Ishikawa (cell line): ENCODE results near the gene RNF157.

ENCODE experiments used
- CEBPB ChIP-seq: IDR thresholded peaks from 2 replicates; pipeline ENCODE4 v1.6.1; 2012
- CREB1 ChIP-seq: IDR thresholded peaks from 2 replicates; pipeline ENCODE4 v1.6.1; 2012; ENCODE audit warnings: low read depth
- EGR1 ChIP-seq: IDR thresholded peaks from 2 replicates; pipeline ENCODE4 v1.6.1; 2012
- EP300 ChIP-seq: IDR thresholded peaks from 2 replicates; pipeline ENCODE4 v1.6.1; 2012; ENCODE audit warnings: borderline replicate concordance
- FOXM1 ChIP-seq: IDR thresholded peaks from 2 replicates; pipeline ENCODE4 v1.6.1; 2012; ENCODE audit warnings: low read depth, borderline replicate concordance
- NFIC ChIP-seq: IDR thresholded peaks from 2 replicates; pipeline ENCODE4 v1.6.1; 2012
- RAD21 ChIP-seq: IDR thresholded peaks from 2 replicates; pipeline ENCODE4 v1.6.1; 2012; ENCODE audit warnings: low read depth
- TAF1 ChIP-seq: IDR thresholded peaks from 2 replicates; pipeline ENCODE4 v1.6.1; 2012; ENCODE audit warnings: low read depth, mild to moderate bottlenecking
- TCF12 ChIP-seq: IDR thresholded peaks from 2 replicates; pipeline ENCODE4 v1.6.1; 2012; ENCODE audit warnings: low read depth
- TEAD4 ChIP-seq: IDR thresholded peaks from 2 replicates; pipeline ENCODE4 v1.6.1; 2012
- YY1 ChIP-seq: IDR thresholded peaks from 2 replicates; pipeline ENCODE4 v1.6.1; 2012; ENCODE audit warnings: low read depth
- ZBTB7A ChIP-seq: IDR thresholded peaks from 2 replicates; pipeline ENCODE4 v1.6.1; 2012; ENCODE audit warnings: low read depth
- TF ChIP-seq, protein P1 (sequence below): IDR thresholded peaks from 2 replicates; pipeline ENCODE4 v1.6.1; 2012
- TF ChIP-seq, protein P2 (sequence below): IDR thresholded peaks from 2 replicates; pipeline ENCODE4 v1.6.1; 2012
- TF ChIP-seq, protein P3 (sequence below): IDR thresholded peaks from 2 replicates; pipeline ENCODE4 v1.6.1; 2012; ENCODE audit warnings: low read depth, mild to moderate bottlenecking

RNF157 gene

DNA sequence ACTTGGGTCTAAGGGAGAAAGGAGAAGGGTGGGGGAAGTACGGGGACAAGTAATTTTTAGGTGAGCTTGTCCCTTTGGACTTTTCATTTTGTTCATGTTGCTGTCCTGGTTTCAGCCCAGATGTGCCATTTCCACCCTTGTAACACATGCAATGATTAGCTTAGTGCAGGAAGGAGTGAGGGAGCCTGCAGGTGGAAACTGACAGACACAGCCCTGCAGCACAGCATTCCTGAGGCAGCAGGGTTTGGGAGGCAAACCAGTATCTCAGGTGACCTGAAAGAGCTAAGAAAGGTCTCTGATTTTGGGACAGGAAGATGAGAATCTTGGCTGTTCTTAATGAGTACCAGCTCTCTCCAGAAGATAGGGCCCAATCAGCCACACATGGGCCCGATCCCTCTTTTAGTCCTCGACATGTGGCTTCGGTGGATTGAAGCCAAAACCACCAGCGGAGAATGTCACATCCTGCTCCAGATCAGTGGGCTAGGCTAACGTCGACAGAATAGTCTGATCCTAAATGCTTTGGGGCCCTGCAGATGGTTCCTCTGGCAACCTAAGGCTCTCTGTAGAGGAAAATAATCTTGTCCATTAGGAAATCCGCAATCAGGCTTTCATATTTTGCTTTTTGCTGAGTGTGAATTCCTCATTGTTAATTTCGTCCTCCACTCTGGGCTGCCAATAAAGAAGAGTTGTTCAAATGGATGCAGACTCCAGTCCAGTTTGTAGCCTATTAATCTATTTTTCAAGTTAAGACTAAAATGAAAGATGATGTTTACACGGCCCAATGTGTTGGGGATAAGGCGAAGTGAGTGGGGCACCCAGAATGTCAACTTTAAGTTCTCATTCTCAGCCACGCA is 3.8 kb upstream of the RNF157 start:
- TF ChIP-seq CREB1 (no peak), YY1 (no peak), TAF1 (no peak)
- TF ChIP-seq, protein P1, sequence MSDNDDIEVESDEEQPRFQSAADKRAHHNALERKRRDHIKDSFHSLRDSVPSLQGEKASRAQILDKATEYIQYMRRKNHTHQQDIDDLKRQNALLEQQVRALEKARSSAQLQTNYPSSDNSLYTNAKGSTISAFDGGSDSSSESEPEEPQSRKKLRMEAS = no peak
- TF ChIP-seq, protein P2, sequence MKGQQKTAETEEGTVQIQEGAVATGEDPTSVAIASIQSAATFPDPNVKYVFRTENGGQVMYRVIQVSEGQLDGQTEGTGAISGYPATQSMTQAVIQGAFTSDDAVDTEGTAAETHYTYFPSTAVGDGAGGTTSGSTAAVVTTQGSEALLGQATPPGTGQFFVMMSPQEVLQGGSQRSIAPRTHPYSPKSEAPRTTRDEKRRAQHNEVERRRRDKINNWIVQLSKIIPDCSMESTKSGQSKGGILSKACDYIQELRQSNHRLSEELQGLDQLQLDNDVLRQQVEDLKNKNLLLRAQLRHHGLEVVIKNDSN = no peak

DNA sequence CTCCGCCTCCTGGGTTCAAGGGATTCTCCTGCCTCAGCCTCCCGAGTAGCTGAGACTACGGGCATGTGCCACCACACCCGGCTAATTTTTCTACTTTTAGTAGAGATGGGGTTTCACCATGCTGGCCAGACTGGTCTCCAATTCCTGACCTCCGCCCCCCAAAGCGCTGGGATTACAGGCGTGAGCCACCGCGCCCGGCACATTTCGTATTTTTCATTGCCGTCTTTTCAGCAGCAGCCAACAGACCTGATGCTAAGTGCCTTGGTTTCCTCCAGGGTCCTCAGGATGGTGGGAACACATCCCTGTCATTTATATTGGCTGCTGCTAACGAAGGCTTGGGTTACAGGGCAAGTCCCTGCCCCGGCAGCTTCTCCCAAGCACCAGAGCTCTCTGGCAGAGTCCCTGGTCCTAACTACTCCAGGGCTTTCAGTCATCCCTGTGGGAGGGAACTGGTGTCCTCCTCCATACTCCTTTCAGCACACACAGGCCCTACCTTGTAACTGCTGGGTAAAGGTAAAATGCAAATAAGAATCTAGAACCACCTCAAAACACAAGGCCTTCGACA is 1.5 kb upstream of the RNF157 start:
- TF ChIP-seq EP300 (no peak), EGR1 (no peak), TAF1 (no peak), TEAD4 (no peak), YY1 (no peak), FOXM1 (no peak), ZBTB7A (no peak), TCF12 (no peak)
- TF ChIP-seq, protein P1 = no peak
- TF ChIP-seq, protein P2 = no peak

DNA sequence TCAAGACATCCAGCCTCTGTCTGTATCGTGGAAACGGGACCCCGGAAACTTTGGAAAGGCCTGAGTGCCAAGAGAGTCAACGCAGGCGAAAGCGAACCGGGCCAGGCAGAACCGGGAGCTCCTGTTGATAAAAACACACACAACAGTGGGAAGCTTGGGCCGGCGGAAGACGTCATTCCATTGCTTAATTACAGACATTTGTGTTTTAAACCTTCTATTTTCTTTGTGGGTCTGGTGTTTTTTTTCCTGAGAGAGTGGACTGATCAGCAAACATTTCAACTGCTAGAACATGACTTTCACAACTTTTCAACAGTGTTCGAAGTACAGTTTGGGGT is 878 bp upstream of the RNF157 start:
- TF ChIP-seq ZBTB7A (no peak), CEBPB (no peak), FOXM1 (no peak)
- TF ChIP-seq, protein P1 = no peak
- TF ChIP-seq, protein P2 = no peak

DNA sequence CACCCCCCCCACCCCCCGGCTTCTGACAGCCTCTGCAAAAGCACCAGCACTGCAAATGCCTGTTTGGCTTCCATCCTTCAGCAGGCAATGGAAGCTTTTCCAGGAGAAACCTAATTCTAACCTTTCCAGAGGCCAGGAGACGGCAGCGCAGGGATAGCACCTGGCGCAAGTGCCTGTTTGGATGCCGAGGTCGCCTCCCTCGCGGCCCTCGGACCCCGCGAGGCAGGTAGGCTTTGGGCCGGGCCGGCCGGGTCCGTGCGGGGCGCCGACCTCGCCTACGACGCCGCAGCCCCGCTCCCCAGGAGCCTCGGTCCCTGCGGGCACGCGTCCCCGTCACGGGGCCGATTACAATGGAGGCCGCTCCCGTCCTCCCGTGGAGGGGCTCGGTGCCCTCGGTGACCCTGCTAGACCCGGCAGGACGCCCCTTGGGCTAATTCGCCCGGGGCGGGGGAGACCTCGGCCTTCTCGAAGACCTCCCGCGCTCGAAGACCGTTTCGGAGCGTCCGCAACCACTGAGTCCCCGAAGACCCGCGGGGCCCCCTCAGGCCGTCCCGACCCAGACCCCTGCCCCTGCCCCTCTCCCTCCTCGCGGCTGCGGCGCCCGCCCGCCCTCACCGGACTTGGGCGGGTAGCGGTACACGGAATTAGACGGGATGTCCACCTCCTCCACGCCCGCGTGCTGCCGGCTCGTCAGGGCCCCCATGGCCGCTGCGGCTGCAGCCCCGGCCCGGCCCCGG is 587 bp downstream of the RNF157 start:
- no peak for TF ChIP-seq EGR1
- peak; percentile 62; the same call in 1 of the 2 replicates for TF ChIP-seq ZBTB7A

DNA sequence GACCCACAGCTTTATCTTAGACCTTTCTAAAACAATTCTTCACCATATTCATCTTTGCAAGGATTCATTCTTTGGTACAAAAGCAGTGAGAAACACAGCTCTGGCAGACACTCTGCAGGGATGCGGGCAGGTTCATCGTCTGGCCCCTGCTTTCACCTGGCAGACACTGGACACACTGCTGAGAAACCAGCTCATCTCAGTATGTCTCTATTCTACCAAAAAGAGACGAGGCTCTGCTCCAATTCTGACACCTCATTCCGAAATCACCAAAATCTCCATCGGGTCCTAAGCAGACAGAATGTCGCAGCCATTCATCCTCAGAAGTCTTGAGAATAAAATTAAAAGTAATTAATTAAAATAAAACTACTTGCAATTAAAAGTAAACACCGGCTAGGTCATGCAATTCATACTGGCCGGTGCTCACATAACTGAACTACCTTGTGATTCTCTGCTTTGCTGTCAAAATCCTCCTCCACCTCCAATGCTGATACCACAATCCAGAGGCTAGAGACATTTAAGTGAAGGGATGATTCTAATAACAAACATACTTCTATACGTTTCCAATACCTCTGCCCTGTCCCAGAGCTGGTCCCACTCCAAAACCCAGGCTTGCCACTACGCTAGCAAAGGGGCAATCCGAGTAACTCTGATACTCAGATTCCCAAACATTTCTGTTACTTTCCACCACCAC is 1.3 kb downstream of the RNF157 start:
- TF ChIP-seq, protein P2 = no peak
- no peak for TF ChIP-seq TCF12
- TF ChIP-seq, protein P1 = no peak
- TF ChIP-seq FOXM1 = no peak
- TF ChIP-seq YY1 = no peak
- no peak for TF ChIP-seq NFIC
- TF ChIP-seq CREB1 = no peak
- TF ChIP-seq RAD21 = no peak
- TF ChIP-seq EGR1 = no peak

DNA sequence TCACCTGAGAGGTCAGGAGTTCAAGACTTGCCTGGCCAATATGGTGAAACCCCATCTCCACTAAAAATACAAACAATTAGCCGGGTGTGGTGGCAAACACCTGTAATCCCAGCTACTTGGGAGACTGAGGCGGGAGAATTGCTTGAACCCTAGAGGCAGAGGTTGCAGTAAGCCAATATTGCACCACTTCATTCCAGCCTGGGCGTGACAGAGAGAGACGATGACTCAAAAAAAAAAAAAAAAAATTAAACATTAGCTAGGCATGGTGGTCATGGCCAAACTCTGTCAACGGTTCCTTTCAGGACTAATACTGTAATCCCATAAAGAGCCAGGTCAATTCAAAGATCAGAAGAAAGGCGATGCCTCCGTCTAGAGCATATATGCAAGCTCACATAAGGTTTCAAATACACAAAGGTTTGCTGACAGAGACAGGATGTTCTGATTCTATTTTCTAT is 2.4 kb downstream of the RNF157 start:
- TF ChIP-seq EP300 (no peak), FOXM1 (no peak), EGR1 (no peak), NFIC (no peak), CREB1 (no peak), TEAD4 (no peak), ZBTB7A (no peak), TAF1 (no peak)
- TF ChIP-seq, protein P1 = no peak
- TF ChIP-seq, protein P2 = no peak

DNA sequence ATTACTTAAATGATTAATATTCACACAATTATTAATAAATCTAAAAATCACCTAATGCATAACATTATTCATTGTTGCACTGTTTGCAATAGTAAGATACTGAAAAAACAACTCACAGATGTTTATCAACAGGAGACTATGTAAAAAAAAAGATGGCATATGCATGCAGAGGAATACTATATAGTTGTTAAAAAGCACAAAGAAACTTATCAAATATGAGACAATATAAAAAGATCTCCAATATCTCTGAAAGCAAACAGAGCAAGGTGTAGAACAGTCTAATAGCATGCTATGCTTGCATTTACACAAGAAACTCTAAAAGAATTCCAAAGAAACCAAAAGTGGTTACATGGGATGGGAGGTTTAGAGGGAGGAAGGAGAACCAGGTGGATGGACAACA is 3.7 kb downstream of the RNF157 start:
- TF ChIP-seq, protein P3, sequence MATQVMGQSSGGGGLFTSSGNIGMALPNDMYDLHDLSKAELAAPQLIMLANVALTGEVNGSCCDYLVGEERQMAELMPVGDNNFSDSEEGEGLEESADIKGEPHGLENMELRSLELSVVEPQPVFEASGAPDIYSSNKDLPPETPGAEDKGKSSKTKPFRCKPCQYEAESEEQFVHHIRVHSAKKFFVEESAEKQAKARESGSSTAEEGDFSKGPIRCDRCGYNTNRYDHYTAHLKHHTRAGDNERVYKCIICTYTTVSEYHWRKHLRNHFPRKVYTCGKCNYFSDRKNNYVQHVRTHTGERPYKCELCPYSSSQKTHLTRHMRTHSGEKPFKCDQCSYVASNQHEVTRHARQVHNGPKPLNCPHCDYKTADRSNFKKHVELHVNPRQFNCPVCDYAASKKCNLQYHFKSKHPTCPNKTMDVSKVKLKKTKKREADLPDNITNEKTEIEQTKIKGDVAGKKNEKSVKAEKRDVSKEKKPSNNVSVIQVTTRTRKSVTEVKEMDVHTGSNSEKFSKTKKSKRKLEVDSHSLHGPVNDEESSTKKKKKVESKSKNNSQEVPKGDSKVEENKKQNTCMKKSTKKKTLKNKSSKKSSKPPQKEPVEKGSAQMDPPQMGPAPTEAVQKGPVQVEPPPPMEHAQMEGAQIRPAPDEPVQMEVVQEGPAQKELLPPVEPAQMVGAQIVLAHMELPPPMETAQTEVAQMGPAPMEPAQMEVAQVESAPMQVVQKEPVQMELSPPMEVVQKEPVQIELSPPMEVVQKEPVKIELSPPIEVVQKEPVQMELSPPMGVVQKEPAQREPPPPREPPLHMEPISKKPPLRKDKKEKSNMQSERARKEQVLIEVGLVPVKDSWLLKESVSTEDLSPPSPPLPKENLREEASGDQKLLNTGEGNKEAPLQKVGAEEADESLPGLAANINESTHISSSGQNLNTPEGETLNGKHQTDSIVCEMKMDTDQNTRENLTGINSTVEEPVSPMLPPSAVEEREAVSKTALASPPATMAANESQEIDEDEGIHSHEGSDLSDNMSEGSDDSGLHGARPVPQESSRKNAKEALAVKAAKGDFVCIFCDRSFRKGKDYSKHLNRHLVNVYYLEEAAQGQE = no peak
- TF ChIP-seq TAF1 (no peak), NFIC (no peak), ZBTB7A (no peak), CEBPB (no peak), FOXM1 (no peak), EP300 (no peak), YY1 (no peak), CREB1 (no peak), RAD21 (no peak), TEAD4 (no peak), EGR1 (no peak), TCF12 (no peak)
- TF ChIP-seq, protein P1 = no peak
- TF ChIP-seq, protein P2 = no peak
